K562 (cell line): ENCODE data around the gene AMT. TPM values are rescaled to one million over a fixed set of nuclear protein-coding genes. Genes with fewer than 3 reads are reported as not detected.

Experiments
- ATAC-seq: fragments of 200-7000 bp; cut with Tn5 transposase; 3 replicates; pipeline ENCODE4 v1.9.1; 2020; ENCODE audit warnings: moderate library complexity
- BruUV-seq: library from RNA; stranded (reverse); fragments of 400-500 nt; replicated peaks from 2 replicates; lab custom pipeline; 2021; lab: Mats Ljungman, UMichigan
- CTCF ChIA-PET: fragments of 300-600 bp; formaldehyde crosslinking; extraction: SDS; loops from one replicate; lab custom pipeline; 2021; ENCODE audit warnings: low intra/inter-chr PET ratio; lab: Yijun Ruan, JAX
- POLR2A ChIA-PET: fragments of 300-600, 350-650 bp; sonication (Branson Sonifier 250); formaldehyde crosslinking; extraction: SDS; loops from one replicate; lab custom pipeline; 2021; ENCODE audit warnings: antibody characterized with exemption, inconsistent platforms; lab: Yijun Ruan, JAX
- DNase-seq, 4 experiments: peaks; one replicate each; pipeline versions ENCODE4 v3.0.0 to v3.0.0-alpha.2; 2011 to 2018; ENCODE audit warnings: low spot score in 3 of 4, mixed read lengths in 3 of 4; ENCODE audit errors: extremely low read depth in 1 of 4
- FAIRE-seq: peaks from 2 replicates; lab custom pipeline; 2011; peaks lifted over from hg19 to GRCh38; lab: Jason Lieb, UNC
- H2AFZ ChIP-seq: 2 replicates; pipeline ENCODE4 v1.6.0; 2011; ENCODE audit warnings: low read depth, low read length, control low read depth, inconsistent platforms
- H3K27ac ChIP-seq: fragments of 200-600 bp; 3 replicates; pipeline ENCODE4 v1.8.0; 2011; ENCODE audit warnings: low read depth, mild to moderate bottlenecking, control low read depth, inconsistent platforms, low read length, moderate library complexity, mixed read lengths; ENCODE audit errors: extremely low read depth
- H3K27me3 ChIP-seq, 2 experiments: fragments of 300-600 bp in 1 of 2; 2 replicates in 1 of 2; 3 replicates in 1 of 2; pipeline versions ENCODE4 v1.6.0 to v1.8.0; 2011; ENCODE audit warnings: inconsistent platforms in 2 of 2, low read length in 2 of 2, mild to moderate bottlenecking in 1 of 2, mixed read lengths in 1 of 2, moderate library complexity in 1 of 2; ENCODE audit not compliant: control insufficient read depth in 2 of 2, insufficient read depth in 2 of 2
- H3K36me3 ChIP-seq: fragments of 300-600 bp; 3 replicates; pipeline ENCODE4 v1.8.0; 2011; ENCODE audit warnings: mild to moderate bottlenecking, low read length, inconsistent platforms; ENCODE audit not compliant: control insufficient read depth, insufficient read depth
- H3K4me1 ChIP-seq, 2 experiments: fragments of 200-600 bp in 1 of 2; replicated peaks in 1 of 2; 2 replicates in 1 of 2; 3 replicates in 1 of 2; pipeline versions ENCODE4 v1.5.1 to v1.8.0; 2011; ENCODE audit warnings: inconsistent platforms in 2 of 2, low read length in 2 of 2, mild to moderate bottlenecking in 1 of 2, mixed read lengths in 1 of 2, moderate library complexity in 1 of 2; ENCODE audit not compliant: control insufficient read depth in 2 of 2, insufficient read depth in 2 of 2
- H3K4me2 ChIP-seq: 2 replicates; pipeline ENCODE4 v1.6.1; 2011; ENCODE audit warnings: low read length, control low read depth, inconsistent platforms, mixed read lengths; ENCODE audit not compliant: insufficient read depth
- H3K4me3 ChIP-seq: fragments of 200-600 bp; sonication (generic), shearing (Covaris generic); 2 replicates; pipeline ENCODE4 v1.5.1; 2016; ENCODE audit warnings: control low read depth, inconsistent platforms
- H3K79me2 ChIP-seq: fragments of 200-600 bp; 3 replicates; pipeline ENCODE4 v1.8.0; 2011; ENCODE audit warnings: low read length, inconsistent platforms; ENCODE audit not compliant: control insufficient read depth, insufficient read depth
- H3K9ac ChIP-seq, 2 experiments: 2 replicates each; pipeline versions ENCODE4 v1.6.0 to v1.6.1; 2011; ENCODE audit warnings: low read depth in 2 of 2, low read length in 2 of 2, control low read depth in 1 of 2, inconsistent platforms in 1 of 2, mild to moderate bottlenecking in 1 of 2, mixed read lengths in 1 of 2; ENCODE audit not compliant: insufficient read depth in 1 of 2
- H3K9me1 ChIP-seq: one replicate; pipeline ENCODE4 v1.6.0; 2011; ENCODE audit warnings: inconsistent platforms, mild to moderate bottlenecking, low read length, moderate library complexity; ENCODE audit not compliant: control insufficient read depth, insufficient read depth
- H3K9me3 ChIP-seq: replicated peaks from 2 replicates; pipeline ENCODE4 v1.5.1; 2011; ENCODE audit warnings: low read depth, low read length, inconsistent platforms; ENCODE audit not compliant: control insufficient read depth, insufficient read depth
- H4K20me1 ChIP-seq: replicated peaks from 2 replicates; pipeline ENCODE4 v1.6.1; 2011; ENCODE audit warnings: low read length, inconsistent platforms, mixed read lengths; ENCODE audit not compliant: control insufficient read depth, insufficient read depth
- C11orf30 ChIP-seq: fragments of 450-650 bp; IDR thresholded peaks from 2 replicates; pipeline ENCODE4 v1.6.1; 2016; ENCODE audit warnings: low read depth, mild to moderate bottlenecking
- CCNT2 ChIP-seq: IDR thresholded peaks from 2 replicates; pipeline ENCODE4 v1.6.1; 2011; ENCODE audit warnings: borderline replicate concordance, low read depth, mild to moderate bottlenecking, moderate library complexity, mixed read lengths, low read length; ENCODE audit not compliant: insufficient read length; ENCODE audit errors: extremely low read depth
- ESRRA ChIP-seq: fragments of 450-650 bp; IDR thresholded peaks from 2 replicates; pipeline ENCODE4 v1.6.1; 2014; ENCODE audit warnings: low read depth, mild to moderate bottlenecking, moderate library complexity, borderline replicate concordance
- FUS ChIP-seq: fragments of 200-400 bp; formaldehyde crosslinking; optimal IDR thresholded peaks from 2 replicates; pipeline ENCODE3; 2017; ENCODE audit warnings: low read depth, low read length
- GABPB1 ChIP-seq: sonication (generic); formaldehyde crosslinking; IDR thresholded peaks from 2 replicates; pipeline ENCODE4 v1.8.0; 2022; ENCODE audit warnings: mild to moderate bottlenecking, missing genetic modification reagents
- GTF3C2 ChIP-seq: IDR thresholded peaks from 3 replicates; pipeline ENCODE4 v1.6.1; 2011; ENCODE audit warnings: borderline replicate concordance, mild to moderate bottlenecking, moderate library complexity; ENCODE audit not compliant: insufficient read length; ENCODE audit errors: extremely low read depth
- HDAC3 ChIP-seq: fragments of 450-650 bp; IDR thresholded peaks from 2 replicates; pipeline ENCODE4 v1.6.1; 2018; ENCODE audit warnings: borderline replicate concordance, mild to moderate bottlenecking, moderate library complexity; ENCODE audit not compliant: partially characterized antibody
- HNRNPL ChIP-seq: fragments of 200-400 bp; formaldehyde crosslinking; IDR thresholded peaks from 2 replicates; pipeline ENCODE4 v1.6.1; 2017; ENCODE audit warnings: low read depth, mild to moderate bottlenecking, low read length
- KDM2B ChIP-seq: fragments of 250-450 bp; sonication (Bioruptor Pico); IDR thresholded peaks from 2 replicates; pipeline ENCODE4 v1.8.0; 2021; ENCODE audit warnings: mild to moderate bottlenecking, moderate library complexity
- KDM5B ChIP-seq: fragments of 200-600 bp; sonication (generic); IDR thresholded peaks from 2 replicates; pipeline ENCODE4 v1.6.1; 2012; ENCODE audit warnings: low read depth, mild to moderate bottlenecking, moderate library complexity, low read length, control low read depth, inconsistent platforms; ENCODE audit not compliant: insufficient replicate concordance
- KHSRP ChIP-seq: fragments of 450-650 bp; IDR thresholded peaks from 2 replicates; pipeline ENCODE4 v1.6.1; 2017
- NFXL1 ChIP-seq: fragments of 450-650 bp; formaldehyde crosslinking; IDR thresholded peaks from 2 replicates; pipeline ENCODE4 v1.4.0; 2021; ENCODE audit warnings: mild to moderate bottlenecking
- NR1H2 ChIP-seq: sonication (generic); formaldehyde crosslinking; IDR thresholded peaks from 2 replicates; pipeline ENCODE4 v1.4.0; 2020; ENCODE audit warnings: mild to moderate bottlenecking, missing genetic modification reagents
- POLR3G ChIP-seq: IDR thresholded peaks from 2 replicates; pipeline ENCODE4 v1.6.1; 2011; ENCODE audit not compliant: insufficient read length, insufficient replicate concordance; ENCODE audit errors: extremely low read depth
- SIRT6 ChIP-seq: IDR thresholded peaks from one replicate; pipeline ENCODE4 v1.6.1; 2012; ENCODE audit warnings: low read depth, mild to moderate bottlenecking, control low read depth, inconsistent platforms, low read length, moderate library complexity
- STAT5B ChIP-seq: fragments of 250-450 bp; sonication (Bioruptor Pico); IDR thresholded peaks from 2 replicates; pipeline ENCODE4 v1.8.0; 2021; ENCODE audit warnings: mild to moderate bottlenecking, inconsistent platforms
- ZFX ChIP-seq: sonication (generic); formaldehyde crosslinking; IDR thresholded peaks from 2 replicates; pipeline ENCODE4 v1.8.0; 2022; ENCODE audit warnings: mild to moderate bottlenecking, missing genetic modification reagents, moderate library complexity
- ZNF584 ChIP-seq: fragments of 200-800 bp; sonication (Bioruptor generic); IDR thresholded peaks from 2 replicates; pipeline ENCODE4 v1.6.1; 2016; ENCODE audit warnings: low read depth, mild to moderate bottlenecking, missing genetic modification characterization, missing compliant biosample characterization
- WGBS: fragments of 100-300 bp; shearing (Covaris generic); methylation state at CpG from one replicate; pipeline ENCODE4 v1.1.6; 2016; ENCODE audit warnings: low coverage, mixed read lengths; ENCODE audit not compliant: insufficient coverage; ENCODE audit errors: missing lambda C conversion rate; 5-methylcytosine and 5-hydroxymethylcytosine counted together
- in situ Hi-C: fragments of 300-500 bp; cut with MboI; formaldehyde crosslinking; loops from 4 replicates; pipeline ENCODE4 v1.15.0; 2018; ENCODE audit warnings: inconsistent platforms, mixed read lengths
- intact Hi-C: fragments of 100-400 bp; cut with micrococcal nuclease; formaldehyde crosslinking; loops from 2 replicates; pipeline ENCODE4 v1.14.2; 2022
- polyA plus RNA-seq, 8 experiments: library from polyadenylated mRNA; depleted of rRNA in 4 of 8; stranded (reverse) in 5 of 8; unstranded in 3 of 8; fragments of >200 nt; fragmentation: Nextera tagmentation in 2 of 8; fragmentation: Illumina TruSeq in 1 of 8; extraction: Ambion mirVana in 2 of 8; extraction: Trizol in 1 of 8; gene quantifications; 2 replicates each; pipeline versions ENCODE4 v1.2.1 to v1.2.3, GENCODE V29; 2011 to 2014; ENCODE audit warnings: inconsistent platforms in 1 of 8, missing spikeins in 1 of 8
- total RNA-seq, 7 experiments: library from RNA; depleted of rRNA in 6 of 7; stranded (reverse); fragments of >200 nt in 6 of 7; fragmentation: Illumina TruSeq in 2 of 7; extraction: Trizol in 2 of 7; gene quantifications; 2 replicates each; pipeline versions ENCODE4 v1.2.1 to v1.2.3, GENCODE V29; 2011 to 2021; ENCODE audit warnings: low replicate concordance in 1 of 7
- TF ChIP-seq, protein P1 (sequence below): fragments of 450-650 bp; IDR thresholded peaks from 2 replicates; pipeline ENCODE4 v1.6.1; 2016; ENCODE audit warnings: low read depth, mild to moderate bottlenecking, moderate library complexity

AMT gene
- total and polyA plus RNA-seq, 9 of the 15 experiments (the other 6 are each of a cell fraction or from before 2014, with no cell fraction given), result 0.14 to 2.1 (median 0.52) TPM

DNA sequence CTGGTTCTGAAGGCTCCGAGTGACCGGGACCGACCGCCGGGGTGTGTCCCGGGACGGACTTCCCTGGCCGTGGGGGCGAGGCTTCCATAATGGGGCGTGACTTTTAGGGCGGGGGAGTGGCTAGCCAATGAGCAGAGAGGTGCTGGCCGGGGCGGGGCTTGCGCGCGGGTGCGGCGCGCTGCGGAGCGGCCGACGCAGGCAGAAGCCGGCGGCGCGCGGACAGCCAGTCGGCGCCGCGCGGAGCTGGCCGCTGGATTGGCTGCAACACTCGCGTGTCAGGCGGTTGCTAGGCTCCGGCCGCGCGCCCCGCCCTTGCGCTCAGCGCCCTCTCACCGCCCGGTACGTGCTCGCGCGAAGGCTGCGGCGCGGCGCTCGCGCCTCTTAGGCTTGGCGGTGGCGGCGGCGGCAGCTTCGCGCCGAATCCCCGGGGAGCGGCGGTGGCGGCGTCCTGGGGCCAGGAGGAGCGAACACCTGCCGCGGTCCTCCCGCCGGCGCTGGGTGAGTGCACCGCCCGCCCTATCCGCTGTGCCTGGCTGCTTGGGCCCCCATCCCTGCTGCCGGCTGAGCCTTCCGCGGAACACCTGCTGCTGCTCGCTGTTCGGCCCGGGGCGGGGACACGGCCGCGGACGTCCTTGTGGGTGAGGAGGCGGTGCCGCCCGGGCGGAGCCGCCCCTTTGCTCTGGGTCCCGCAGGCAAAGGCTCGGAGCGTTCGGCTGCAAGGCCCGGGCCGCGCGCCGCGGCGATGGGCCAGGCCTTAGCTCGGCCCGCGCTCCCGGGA lies 47.9 kb upstream of the AMT start, which contains the start of gene DAG1:
DAG1 (plus strand) TSS at position 332 of the 778 bp plus-strand sequence. CDS start 40,268 bp downstream, outside the sequence.
- peak within 1 kb of the TSS; percentile 89 for H3K4me2 ChIP-seq
- peak within 1 kb of the TSS; percentile 92 for H3K4me3 ChIP-seq
- H3K9ac ChIP-seq, result peak within 1 kb of the TSS; percentile 84 to 91
- DNase-seq (peak; percentile 92 to 95 (median 92)), FAIRE-seq (peak; percentile 6), ATAC-seq (peak; percentile 92)
- 0% methylated on average over 30 of the region's 108 CpGs for WGBS
- in situ Hi-C loops (no loop called here), intact Hi-C loops (no loop called here)
- H3K4me1 ChIP-seq, result peaks cover 31 to 38% of the 10 kb centered on the region in 2 experiments
- no peaks in the 10 kb centered on the region for H3K9me3 ChIP-seq
- peak within 1 kb of the TSS; percentile 92 for H3K27ac ChIP-seq
- BruUV-seq, result no TSS peak
- H3K79me2 ChIP-seq, result peaks cover 37% of the 10 kb centered on the region
- ChIA-PET POLR2A (interaction anchor here (0.6 to 2.0 kb wide), 10 partner anchors 15 to 602 kb away, joined by 3 to 5 read pairs (median 4); partner anchors contain the start of genes IP6K1 and RHOA), CTCF (no interaction called here)
- no peaks in the 10 kb centered on the region; the same call in 2 of the 3 replicates for H3K36me3 ChIP-seq
- H3K9me1 ChIP-seq, result no peaks in the 10 kb centered on the region
- peak within 1 kb of the TSS; percentile 91 for H2AFZ ChIP-seq
- H3K27me3 ChIP-seq, result no peaks in the 10 kb centered on the region
- H4K20me1 ChIP-seq, result no peaks in the 10 kb centered on the region
- TF ChIP-seq SIRT6, result no peak
- 0 out of 2 replicates have a peak, but pooled peaks have one; percentile 51 for TF ChIP-seq GABPB1 (CRISPR knock-in tag)
- no peak for TF ChIP-seq ZNF584
- TF ChIP-seq KDM5B, result peak; percentile 62
- no peak for TF ChIP-seq NFXL1 (CRISPR knock-in tag)
- peak; percentile 61 for TF ChIP-seq FUS
- TF ChIP-seq KDM2B, result no peak
- no peak for TF ChIP-seq NR1H2 (CRISPR knock-in tag)
- TF ChIP-seq GTF3C2, result no peak
- peak; percentile 72; the same call in 1 of the 2 replicates for TF ChIP-seq ESRRA
- TF ChIP-seq, protein P1, sequence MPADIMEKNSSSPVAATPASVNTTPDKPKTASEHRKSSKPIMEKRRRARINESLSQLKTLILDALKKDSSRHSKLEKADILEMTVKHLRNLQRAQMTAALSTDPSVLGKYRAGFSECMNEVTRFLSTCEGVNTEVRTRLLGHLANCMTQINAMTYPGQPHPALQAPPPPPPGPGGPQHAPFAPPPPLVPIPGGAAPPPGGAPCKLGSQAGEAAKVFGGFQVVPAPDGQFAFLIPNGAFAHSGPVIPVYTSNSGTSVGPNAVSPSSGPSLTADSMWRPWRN, result no peak
- no peak for TF ChIP-seq KHSRP
- TF ChIP-seq CCNT2, result peak; percentile 58
- no peak for TF ChIP-seq POLR3G
- no peak for TF ChIP-seq STAT5B (CRISPR knock-in tag)
- no peak for TF ChIP-seq HDAC3
- TF ChIP-seq ZFX, result peak; percentile 96
- TF ChIP-seq C11orf30, result no peak
- TF ChIP-seq HNRNPL, result peak; percentile 67; the same call in 1 of the 2 replicates
